NCI-H524 (cell line): ENCODE results near the gene CCDC86.

Experiments used
- DNase-seq, 2 experiments: peaks; one replicate each; lab custom pipeline; 2025; lab: John Stamatoyannopoulos, UW

Gene CCDC86

DNA sequence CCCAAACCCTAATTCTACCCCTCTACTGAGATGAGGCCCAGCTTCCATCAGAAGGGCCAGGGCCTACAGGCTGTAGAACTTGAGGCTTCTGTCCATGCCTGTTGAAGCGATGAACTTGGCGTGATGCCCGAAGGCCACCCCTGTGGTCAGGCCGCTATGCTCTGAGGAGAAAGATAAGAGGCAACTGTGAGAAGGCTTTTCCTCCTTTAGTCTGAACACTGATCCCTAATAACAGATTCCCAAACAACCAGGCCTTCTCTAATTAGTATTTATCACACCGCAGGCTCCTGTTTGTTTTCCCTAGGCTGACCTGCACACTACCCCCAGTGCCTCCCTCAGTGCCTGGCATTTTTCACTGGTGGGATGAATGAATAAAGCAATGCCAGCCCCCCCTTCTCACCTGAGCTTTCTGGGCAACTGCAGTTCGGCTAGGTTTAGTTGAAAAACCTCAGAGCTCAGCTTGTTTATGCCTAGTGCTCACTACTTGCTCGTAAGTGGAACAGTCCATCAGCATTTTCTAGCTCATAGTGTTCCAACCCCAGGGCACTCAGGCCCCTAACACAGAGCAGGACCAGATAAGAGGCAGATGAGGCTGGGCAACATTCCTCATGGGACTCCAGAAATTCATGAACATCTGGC, 49.3 kb downstream of the CCDC86 start:
- no peak for DNase-seq

DNA sequence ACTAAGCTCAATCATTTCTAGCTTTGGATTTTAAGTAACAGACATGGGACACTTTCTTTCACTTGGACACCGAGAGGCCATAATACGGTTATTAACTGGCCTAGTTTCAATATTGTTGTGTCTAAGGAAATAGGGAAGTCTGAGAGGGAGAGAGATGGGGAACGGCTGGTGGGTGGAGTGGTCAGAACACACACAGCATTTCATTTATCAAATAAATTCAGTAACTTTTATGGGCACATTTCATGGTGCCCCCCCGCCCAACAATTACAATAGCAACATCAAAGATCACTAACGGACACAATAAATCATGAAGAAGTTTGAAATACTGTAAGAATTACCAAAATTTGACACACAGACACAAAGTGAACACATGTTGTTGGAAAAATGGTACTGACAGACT, 53.8 kb downstream of the CCDC86 start:
- no peak for DNase-seq

DNA sequence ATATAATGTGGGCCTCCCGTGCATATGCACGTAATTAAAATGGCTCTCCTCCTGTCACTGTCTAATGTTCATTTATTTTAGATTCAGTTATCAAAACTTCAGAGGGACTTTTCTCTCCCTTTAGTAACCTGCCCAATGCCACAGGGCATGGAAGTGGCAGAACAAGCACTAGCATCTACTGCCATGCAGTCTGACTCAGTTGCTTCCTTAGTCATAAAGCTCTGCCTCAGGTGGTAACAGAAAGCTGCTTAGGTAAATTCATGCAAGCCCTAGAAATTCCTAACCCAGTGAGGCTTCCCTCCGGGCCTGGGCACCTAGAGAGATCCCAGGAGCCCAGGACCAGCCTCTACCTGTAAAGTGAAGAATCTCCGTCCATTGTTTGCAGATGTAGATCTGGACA, 55.6 kb downstream of the CCDC86 start:
- no peak for DNase-seq

DNA sequence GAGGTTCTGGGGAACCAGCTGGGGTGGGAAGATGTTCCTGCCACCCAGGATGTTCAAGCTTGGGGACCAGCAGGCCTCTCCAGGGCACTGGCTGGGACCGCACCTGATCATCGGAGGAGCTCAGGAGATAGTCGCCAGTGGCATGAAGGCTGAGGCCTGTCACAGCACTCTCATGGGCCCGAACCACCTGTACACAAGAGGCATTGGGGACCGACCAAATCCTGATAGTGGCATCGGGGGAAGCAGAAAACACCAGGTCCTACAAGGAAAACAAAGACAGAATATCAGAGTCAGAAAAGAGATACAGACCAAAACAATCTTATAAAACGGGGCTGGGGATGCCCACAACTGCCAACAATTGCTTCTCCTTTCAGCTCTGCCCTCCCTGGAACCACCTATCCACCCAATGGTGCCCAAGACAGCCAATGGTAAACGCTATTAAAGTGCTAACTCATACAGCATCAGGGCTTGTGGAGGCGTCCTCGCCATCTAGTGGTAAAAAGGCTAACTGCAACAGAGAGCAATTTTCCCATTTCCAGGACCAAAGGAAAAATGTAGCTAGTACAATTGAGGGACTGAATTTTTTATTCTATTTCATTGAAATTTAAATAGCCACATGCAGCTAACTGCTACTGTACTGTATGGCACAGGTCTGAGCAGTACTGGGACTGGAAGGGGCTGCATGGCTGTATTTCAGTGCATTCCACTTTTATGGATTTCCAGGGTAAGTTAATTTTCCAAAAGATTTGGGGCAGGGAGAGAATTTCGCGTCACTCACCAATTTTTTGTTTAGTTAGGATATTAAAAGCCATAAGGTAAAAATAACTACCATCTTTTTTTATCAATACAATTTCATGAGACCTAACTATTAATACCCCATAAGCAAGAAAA, 57.4 kb downstream of the CCDC86 start:
- DNase-seq = peak in 1 of 2 experiments; percentile 48

DNA sequence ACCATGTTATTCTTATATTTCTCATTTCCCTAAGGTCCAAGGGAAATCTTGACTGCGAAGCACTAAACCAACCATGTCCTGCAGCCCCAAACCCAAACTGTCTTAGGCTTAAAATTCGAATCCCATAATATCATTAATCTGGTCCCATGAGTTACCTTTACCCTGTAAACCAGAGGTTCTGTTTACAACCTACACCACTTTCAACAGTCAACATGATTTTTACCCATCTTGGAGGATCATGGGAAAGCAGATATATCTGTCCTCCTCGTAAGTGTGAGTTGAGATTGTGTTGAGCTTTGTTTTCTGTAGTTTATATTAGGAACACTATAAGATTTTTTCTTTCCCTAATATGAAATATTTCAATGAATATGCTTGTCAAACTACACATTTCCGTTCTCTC, 58.1 kb downstream of the CCDC86 start:
- DNase-seq = no peak
